SK-N-SH (cell line): ENCODE measurements around the gene INF2.

Experiments used
- CHD2 ChIP-seq: fragments of 150-350 bp; IDR thresholded peaks from 2 replicates; pipeline ENCODE4 v1.6.1; 2018; ENCODE audit warnings: low read length; ENCODE audit not compliant: partially characterized antibody
- CTCF ChIP-seq: fragments of 200-600 bp; sonication (generic); IDR thresholded peaks from 2 replicates; pipeline ENCODE4 v1.6.1; 2017; ENCODE audit warnings: antibody characterized with exemption, mild to moderate bottlenecking, moderate library complexity
- MAX ChIP-seq: IDR thresholded peaks from 2 replicates; pipeline ENCODE4 v1.4.0; 2012; ENCODE audit warnings: low read depth
- POLR2AphosphoS5 ChIP-seq: IDR thresholded peaks from 2 replicates; pipeline ENCODE4 v1.6.1; 2012; ENCODE audit warnings: low read depth, low read length
- REST ChIP-seq: IDR thresholded peaks from 2 replicates; pipeline ENCODE4 v1.6.1; 2012; ENCODE audit warnings: mild to moderate bottlenecking, low read depth, low read length, moderate library complexity
- SMC3 ChIP-seq: IDR thresholded peaks from 2 replicates; pipeline ENCODE4 v1.6.1; 2012; ENCODE audit warnings: low read depth, low read length, improper control_type of control experiment
- TAF1 ChIP-seq: IDR thresholded peaks from 2 replicates; pipeline ENCODE4 v1.6.1; 2012; ENCODE audit warnings: low read depth, mild to moderate bottlenecking, low read length, moderate library complexity, borderline replicate concordance
- TCF12 ChIP-seq: IDR thresholded peaks from 2 replicates; pipeline ENCODE4 v1.4.0; 2012
- TEAD4 ChIP-seq: IDR thresholded peaks from 2 replicates; pipeline ENCODE4 v1.4.0; 2012; ENCODE audit warnings: mild to moderate bottlenecking, borderline replicate concordance; ENCODE audit not compliant: insufficient read depth
- YY1 ChIP-seq: IDR thresholded peaks from 2 replicates; pipeline ENCODE4 v1.4.0; 2012; ENCODE audit warnings: low read depth, mild to moderate bottlenecking

- TF ChIP-seq YY1 (no peak), REST (no peak), SMC3 (no peak), CTCF (no peak), POLR2AphosphoS5 (no peak), TAF1 (no peak), MAX (no peak), CHD2 (no peak), TCF12 (no peak), TEAD4 (no peak)
These were observed 10.0 kb downstream of the INF2 start for GRCh38 chr14:104699426-104699748.
